ENCODE measurements around the gene VIPR1. TPM values are rescaled to one million over a fixed set of nuclear protein-coding genes. Genes with fewer than 3 reads are reported as not detected.

Gene VIPR1
- total and polyA plus RNA-seq, 2 experiments from 2014 or later: 0.86 to 1.6 TPM

DNA sequence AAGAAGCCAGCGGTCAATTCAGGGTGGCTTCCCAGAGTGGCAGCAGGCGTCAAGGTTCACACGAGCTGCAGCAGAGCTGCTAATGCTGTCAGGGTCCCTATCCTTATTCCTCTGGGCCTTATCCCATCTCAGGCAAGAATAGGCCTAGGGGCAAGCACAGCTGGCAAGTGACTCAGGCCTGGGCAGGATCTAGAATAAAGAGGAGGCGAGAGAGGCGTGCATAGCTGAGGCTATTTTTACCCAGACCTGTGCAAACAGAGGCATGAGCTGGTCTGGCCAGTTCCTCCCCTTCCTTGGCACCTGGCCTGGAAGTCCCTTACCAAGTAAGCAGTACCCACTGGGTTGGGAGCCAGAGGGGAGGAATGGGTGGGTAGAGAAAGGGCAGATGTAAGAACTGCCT is 12.2 kb upstream of the VIPR1 start:
- peak; percentile 10 to 29 for DNase-seq (ENCODE audit: low read depth in 1 of 2, low spot score in 1 of 2)
- H3K4me3 ChIP-seq: no peak overlapping the region
- TF ChIP-seq, protein P1, sequence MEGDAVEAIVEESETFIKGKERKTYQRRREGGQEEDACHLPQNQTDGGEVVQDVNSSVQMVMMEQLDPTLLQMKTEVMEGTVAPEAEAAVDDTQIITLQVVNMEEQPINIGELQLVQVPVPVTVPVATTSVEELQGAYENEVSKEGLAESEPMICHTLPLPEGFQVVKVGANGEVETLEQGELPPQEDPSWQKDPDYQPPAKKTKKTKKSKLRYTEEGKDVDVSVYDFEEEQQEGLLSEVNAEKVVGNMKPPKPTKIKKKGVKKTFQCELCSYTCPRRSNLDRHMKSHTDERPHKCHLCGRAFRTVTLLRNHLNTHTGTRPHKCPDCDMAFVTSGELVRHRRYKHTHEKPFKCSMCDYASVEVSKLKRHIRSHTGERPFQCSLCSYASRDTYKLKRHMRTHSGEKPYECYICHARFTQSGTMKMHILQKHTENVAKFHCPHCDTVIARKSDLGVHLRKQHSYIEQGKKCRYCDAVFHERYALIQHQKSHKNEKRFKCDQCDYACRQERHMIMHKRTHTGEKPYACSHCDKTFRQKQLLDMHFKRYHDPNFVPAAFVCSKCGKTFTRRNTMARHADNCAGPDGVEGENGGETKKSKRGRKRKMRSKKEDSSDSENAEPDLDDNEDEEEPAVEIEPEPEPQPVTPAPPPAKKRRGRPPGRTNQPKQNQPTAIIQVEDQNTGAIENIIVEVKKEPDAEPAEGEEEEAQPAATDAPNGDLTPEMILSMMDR (IDR thresholded peaks at IDR 0.05; ENCODE audit: low read depth, low read length): no peak
- no peak overlapping the region for H3K27ac ChIP-seq
- no peaks in the 10 kb centered on the region for H3K4me1 ChIP-seq (ENCODE audit: low read depth)
- no peaks in the 10 kb centered on the region for H3K27me3 ChIP-seq
- H3K36me3 ChIP-seq: no peaks in the 10 kb centered on the region
- H3K9me3 ChIP-seq (ENCODE audit: low read depth): no peaks in the 10 kb centered on the region

DNA sequence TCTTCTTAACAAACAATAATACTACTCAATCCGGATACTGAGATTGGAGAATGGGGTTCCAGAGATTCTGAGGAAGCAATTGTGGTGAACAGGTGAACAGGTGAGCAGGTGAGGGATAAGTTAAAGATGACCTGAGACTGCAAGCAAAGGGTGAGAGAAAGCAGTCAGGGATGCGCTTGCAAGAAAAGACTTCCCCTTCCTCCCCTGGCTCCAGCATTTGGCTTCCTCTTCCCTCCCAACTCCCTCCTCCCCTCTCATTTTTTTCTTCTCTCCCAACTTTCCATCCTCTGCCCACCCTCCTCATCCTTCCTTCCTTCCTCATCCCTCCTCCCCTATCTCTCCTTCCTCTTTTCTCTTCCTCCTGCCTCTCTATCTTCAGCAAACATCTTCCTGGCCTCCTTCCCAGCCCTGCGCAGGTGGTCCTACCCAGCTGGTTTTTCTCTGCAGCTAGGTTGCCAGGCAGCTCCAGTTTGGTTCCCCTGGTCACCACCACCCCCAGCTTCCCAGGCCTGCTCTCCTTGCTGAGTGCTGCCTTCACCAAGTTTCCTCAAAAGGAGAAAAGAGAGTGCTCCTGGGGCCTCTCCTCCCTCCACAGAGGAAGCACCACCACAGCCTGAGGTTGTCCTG is 10.4 kb upstream of the VIPR1 start:
- DNase-seq (ENCODE audit: low read depth in 1 of 2, low spot score in 1 of 2): no peak
- TF ChIP-seq, protein P1 (IDR thresholded peaks at IDR 0.05; ENCODE audit: low read depth, low read length): no peak
- no peaks in the 10 kb centered on the region for H3K36me3 ChIP-seq
- H3K4me3 ChIP-seq: no peak overlapping the region
- no peaks in the 10 kb centered on the region for H3K4me1 ChIP-seq (ENCODE audit: low read depth)
- H3K27ac ChIP-seq: no peak overlapping the region
- H3K9me3 ChIP-seq (ENCODE audit: low read depth): no peaks in the 10 kb centered on the region
- no peaks in the 10 kb centered on the region for H3K27me3 ChIP-seq

GRCh38 chr3:42492508-42493080 is 9.8 kb upstream of the VIPR1 start:
- Histone ChIP-seq H3K27me3 (no peaks in the 10 kb centered on the region), H3K4me3 (no peak overlapping the region), H3K4me1 (ENCODE audit: low read depth) (no peaks in the 10 kb centered on the region), H3K36me3 (no peaks in the 10 kb centered on the region), H3K9me3 (ENCODE audit: low read depth) (no peaks in the 10 kb centered on the region), H3K27ac (no peak overlapping the region)
- TF ChIP-seq, protein P1 (IDR thresholded peaks at IDR 0.05; ENCODE audit: low read depth, low read length): no peak
- DNase-seq (ENCODE audit: low read depth in 1 of 2, low spot score in 1 of 2): no peak

DNA sequence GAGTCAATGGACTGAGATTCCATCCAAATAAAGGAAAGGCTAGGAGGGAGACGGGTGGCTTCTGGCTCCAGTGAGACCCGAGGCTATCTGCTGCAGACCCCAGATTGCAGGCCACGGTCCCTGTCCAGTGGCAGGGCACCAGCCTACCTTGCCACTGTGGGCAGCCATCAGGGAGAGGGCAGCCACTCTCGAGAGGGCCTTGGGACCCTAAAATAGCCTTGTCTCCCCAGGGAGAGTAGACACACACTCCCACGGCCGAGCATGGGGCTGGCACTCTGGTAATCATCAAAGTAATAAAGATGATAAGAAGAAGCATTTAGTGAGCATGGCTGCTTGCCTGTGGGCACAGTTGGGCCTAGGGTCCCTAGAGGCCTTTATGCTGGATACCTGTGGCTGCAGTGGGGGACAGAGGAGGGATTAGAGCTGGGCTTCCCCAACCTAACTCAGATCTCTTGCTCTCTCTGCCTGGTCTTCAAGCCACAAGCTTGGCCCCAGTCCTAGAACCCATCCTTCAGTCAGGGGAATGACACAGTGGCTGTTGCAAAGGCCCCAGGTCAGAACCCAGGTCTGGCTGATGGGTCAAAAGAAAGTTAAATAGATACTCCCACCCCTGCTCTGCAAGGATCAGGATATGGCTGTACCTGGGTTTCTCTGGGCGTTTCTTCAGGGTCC is 9.2 kb upstream of the VIPR1 start:
- TF ChIP-seq, protein P1 (IDR thresholded peaks at IDR 0.05; ENCODE audit: low read depth, low read length): no peak
- DNase-seq (ENCODE audit: low read depth in 1 of 2, low spot score in 1 of 2): no peak
- Histone ChIP-seq H3K4me3 (no peak overlapping the region), H3K36me3 (no peaks in the 10 kb centered on the region), H3K27me3 (peaks cover 3% of the 10 kb centered on the region), H3K4me1 (ENCODE audit: low read depth) (no peaks in the 10 kb centered on the region), H3K9me3 (ENCODE audit: low read depth) (no peaks in the 10 kb centered on the region), H3K27ac (no peak overlapping the region)

DNA sequence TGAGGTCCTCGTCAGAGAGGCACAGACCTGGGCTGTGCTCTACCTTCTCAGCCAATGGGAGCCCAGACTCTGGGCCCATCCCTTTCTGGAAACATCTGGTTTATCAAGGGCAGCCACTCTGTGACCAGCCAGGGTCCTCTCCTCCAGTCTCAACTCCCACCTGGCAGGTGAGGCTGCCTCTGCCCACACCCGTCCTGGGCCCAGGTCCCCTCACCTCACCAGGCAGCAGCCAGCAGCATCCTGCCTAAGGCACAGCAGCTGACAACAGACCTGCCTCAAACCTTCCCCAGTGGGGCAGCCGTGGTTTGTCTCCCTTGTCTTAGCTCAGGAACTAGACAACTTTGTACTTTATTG is 8.7 kb upstream of the VIPR1 start:
- no peak for DNase-seq (ENCODE audit: low read depth in 1 of 2, low spot score in 1 of 2)
- no peak overlapping the region for H3K4me3 ChIP-seq

More for the DNA sequence above, 8.7 kb upstream of the VIPR1 start:
- TF ChIP-seq, protein P1 (IDR thresholded peaks at IDR 0.05; ENCODE audit: low read depth, low read length): no peak
- H3K9me3 ChIP-seq (ENCODE audit: low read depth): no peaks in the 10 kb centered on the region
- H3K4me1 ChIP-seq (ENCODE audit: low read depth): no peaks in the 10 kb centered on the region
- H3K36me3 ChIP-seq: no peaks in the 10 kb centered on the region
- H3K27ac ChIP-seq: no peak overlapping the region
- H3K27me3 ChIP-seq: peaks cover 9% of the 10 kb centered on the region

Data from cardiac muscle cell (in vitro differentiated cells and primary cell).